ENCODE results near the gene ZNF230. TPM values are rescaled to one million over a fixed set of nuclear protein-coding genes. Genes with fewer than 3 reads are reported as not detected.

ZNF230 gene
- total and polyA plus RNA-seq, 8 donors, result 0.79 to 2.9 (median 2.0) TPM

DNA sequence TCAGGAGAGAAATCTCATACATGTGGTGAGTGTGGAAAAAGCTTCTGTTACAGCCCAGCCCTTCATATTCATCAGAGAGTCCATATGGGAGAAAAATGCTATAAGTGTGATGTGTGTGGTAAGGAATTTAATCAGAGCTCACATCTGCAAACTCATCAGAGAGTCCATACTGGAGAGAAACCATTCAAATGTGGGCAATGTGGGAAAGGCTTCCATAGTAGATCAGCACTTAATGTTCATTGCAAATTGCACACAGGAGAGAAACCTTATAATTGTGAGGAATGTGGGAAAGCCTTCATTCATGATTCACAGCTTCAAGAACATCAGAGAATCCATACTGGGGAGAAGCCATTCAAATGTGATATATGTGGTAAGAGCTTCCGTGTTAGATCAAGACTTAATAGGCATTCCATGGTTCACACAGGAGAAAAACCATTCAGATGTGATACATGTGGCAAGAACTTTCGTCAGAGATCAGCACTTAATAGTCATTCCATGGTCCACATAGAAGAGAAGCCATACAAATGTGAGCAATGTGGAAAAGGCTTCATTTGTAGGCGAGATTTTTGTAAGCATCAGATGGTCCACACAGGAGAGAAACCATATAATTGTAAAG, 36.6 kb upstream of the ZNF230 start:
- FAIRE-seq (no peak), DNase-seq (no peak), ATAC-seq (no peak)
- intact Hi-C loops (cut with DNase I), result no loop called here
- Histone ChIP-seq H3K36me3 (peaks cover 3 to 42% (median 22%) of the 10 kb centered on the region in 3 donors), H3K27ac (no peak overlapping the region), H3K9me3 (peaks cover 0 to 4% (median 4%) of the 10 kb centered on the region in 4 donors), H3K27me3 (no peaks in the 10 kb centered on the region), H3K4me3 (no peak overlapping the region), H3K4me1 (no peaks in the 10 kb centered on the region)
- 93 to 98% methylated on average over 3 of the region's 3 CpGs for WGBS, 2 donors
- TF ChIP-seq, protein P1, sequence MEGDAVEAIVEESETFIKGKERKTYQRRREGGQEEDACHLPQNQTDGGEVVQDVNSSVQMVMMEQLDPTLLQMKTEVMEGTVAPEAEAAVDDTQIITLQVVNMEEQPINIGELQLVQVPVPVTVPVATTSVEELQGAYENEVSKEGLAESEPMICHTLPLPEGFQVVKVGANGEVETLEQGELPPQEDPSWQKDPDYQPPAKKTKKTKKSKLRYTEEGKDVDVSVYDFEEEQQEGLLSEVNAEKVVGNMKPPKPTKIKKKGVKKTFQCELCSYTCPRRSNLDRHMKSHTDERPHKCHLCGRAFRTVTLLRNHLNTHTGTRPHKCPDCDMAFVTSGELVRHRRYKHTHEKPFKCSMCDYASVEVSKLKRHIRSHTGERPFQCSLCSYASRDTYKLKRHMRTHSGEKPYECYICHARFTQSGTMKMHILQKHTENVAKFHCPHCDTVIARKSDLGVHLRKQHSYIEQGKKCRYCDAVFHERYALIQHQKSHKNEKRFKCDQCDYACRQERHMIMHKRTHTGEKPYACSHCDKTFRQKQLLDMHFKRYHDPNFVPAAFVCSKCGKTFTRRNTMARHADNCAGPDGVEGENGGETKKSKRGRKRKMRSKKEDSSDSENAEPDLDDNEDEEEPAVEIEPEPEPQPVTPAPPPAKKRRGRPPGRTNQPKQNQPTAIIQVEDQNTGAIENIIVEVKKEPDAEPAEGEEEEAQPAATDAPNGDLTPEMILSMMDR (IDR thresholded peaks at IDR 0.05), result no peak

DNA sequence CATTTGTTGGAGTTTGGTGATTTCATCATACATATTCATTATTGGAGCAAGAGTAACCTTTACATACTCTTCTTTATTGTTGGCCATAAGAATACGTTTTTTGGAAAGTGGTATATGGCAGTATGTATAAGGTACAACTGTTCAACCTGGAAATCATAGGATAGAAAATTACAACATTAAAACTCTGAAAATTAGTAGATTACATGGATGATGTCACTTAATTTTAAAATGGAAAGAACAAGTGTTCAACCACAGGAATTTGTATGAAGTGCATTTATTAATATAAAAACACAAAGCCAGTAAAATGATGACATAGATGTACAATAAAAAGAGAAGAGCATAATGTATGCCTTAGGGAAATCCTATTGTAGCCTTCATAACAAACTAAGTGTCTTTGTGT, 26.0 kb upstream of the ZNF230 start:
- Histone ChIP-seq H3K9me3 (peaks cover 0 to 6% (median 3%) of the 10 kb centered on the region in 4 donors), H3K36me3 (no peaks in the 10 kb centered on the region), H3K4me3 (no peak overlapping the region), H3K4me1 (no peaks in the 10 kb centered on the region), H3K27ac (no peak overlapping the region), H3K27me3 (no peaks in the 10 kb centered on the region)
- intact Hi-C loops (cut with DNase I), result no loop called here
- no peak for FAIRE-seq
- no peak for ATAC-seq
- TF ChIP-seq, protein P1 (IDR thresholded peaks at IDR 0.05), result no peak
- no peak for DNase-seq
- 61 to 67% methylated on average over 1 of the region's 1 CpG for WGBS, 2 donors

DNA sequence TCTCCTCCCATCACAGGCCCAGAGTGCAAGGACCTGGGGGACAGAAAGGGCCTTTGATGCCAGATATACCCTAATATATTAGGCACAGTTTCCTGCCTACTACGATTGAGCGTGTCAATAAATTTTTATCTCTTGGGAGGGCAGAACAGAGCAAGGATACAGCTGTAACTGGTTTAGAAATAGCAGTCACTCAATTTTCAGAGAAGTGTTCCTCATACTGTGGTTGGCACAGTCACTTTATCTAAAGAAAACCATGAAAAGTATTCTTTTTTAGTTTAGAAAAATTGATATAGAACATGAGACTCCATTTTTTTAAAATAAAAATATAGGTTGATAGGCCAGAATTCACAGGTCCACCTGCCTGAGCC, 19.2 kb upstream of the ZNF230 start:
- intact Hi-C loops (cut with DNase I), result no loop called here
- WGBS, 2 donors, result 72 to 83% methylated on average over 2 of the region's 2 CpGs
- H3K27ac ChIP-seq, result peak overlapping the region in 1 of 4 donors; percentile 34
- TF ChIP-seq, protein P1 (IDR thresholded peaks at IDR 0.05), result no peak
- peaks cover 0 to 3% (median 0%) of the 10 kb centered on the region in 4 donors for H3K9me3 ChIP-seq
- FAIRE-seq (no peak), DNase-seq (no peak), ATAC-seq (peak in 2 of 4 donors; percentile 2 to 3)
- H3K27me3 ChIP-seq, result no peaks in the 10 kb centered on the region
- H3K36me3 ChIP-seq, result peaks cover 0 to under 1% (median 0%) of the 10 kb centered on the region in 3 donors
- peak overlapping the region; percentile 37 to 63 (median 50) for H3K4me3 ChIP-seq
- H3K4me1 ChIP-seq, result peaks cover 0 to 3% (median 0%) of the 10 kb centered on the region in 3 donors

DNA sequence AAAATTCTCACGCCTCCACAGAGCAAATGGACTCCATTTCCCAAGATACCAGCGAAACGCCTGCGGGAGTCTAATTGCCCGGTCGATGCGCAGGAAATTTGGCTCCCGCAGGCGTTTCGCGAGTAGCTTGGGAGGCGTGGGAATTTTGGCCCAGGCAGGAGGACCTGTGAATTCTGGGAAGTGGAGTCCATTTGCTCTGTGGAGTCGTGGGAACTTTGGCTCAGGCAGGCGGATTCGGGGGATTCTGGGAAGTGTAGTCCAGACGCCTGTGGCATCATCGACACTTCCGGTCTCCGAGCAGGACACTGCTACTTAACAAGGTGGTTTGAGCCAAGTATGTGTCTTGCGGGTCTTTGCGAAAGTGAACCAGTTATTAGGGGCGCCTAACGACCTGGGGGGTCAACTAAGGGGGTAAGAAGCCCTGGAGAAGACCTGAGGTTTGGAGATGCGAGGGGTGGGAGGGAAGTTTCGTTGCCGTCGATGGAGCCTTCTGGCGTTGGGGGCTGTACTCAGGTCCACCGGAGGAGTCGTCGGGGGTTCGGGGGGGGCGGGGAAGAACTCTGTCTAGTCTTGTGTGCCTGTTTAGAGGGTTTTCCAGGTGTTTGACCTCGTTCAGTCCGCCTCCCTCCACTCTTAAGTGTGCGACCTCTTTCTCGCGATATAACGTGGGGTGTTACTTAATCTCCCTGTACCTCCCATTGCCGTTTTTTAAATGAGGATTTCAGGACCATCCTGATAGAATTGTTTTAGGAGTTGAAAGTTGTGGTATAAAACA, 18.7 kb upstream of the ZNF230 start, which contains the start of gene ZNF155:
TSS of gene ZNF155 (plus strand) at position 277 of the 775 bp plus-strand sequence. CDS start 4,356 bp downstream, outside the sequence.
- intact Hi-C loops (cut with DNase I), result no loop called here
- peak; percentile 88 for FAIRE-seq
- ATAC-seq, result peak; percentile 99 to 100 (median 100)

More for the DNA sequence above, 18.7 kb upstream of the ZNF230 start, which contains the start of gene ZNF155:
- Histone ChIP-seq H3K4me1 (peaks cover 0 to 3% (median 0%) of the 10 kb centered on the region in 3 donors), H3K4me3 (peak within 1 kb of the TSS; percentile 37 to 63 (median 50)), H3K36me3 (peaks cover 0 to 6% (median 0%) of the 10 kb centered on the region in 3 donors), H3K27me3 (no peaks in the 10 kb centered on the region), H3K9me3 (peaks cover 0 to 5% (median 0%) of the 10 kb centered on the region in 4 donors), H3K27ac (peak within 1 kb of the TSS in 1 of 4 donors; percentile 34)
- DNase-seq, result peak; percentile 80 to 95 (median 90)
- TF ChIP-seq, protein P1 (IDR thresholded peaks at IDR 0.05), result no peak
- 1% methylated on average over 40 of the region's 40 CpGs for WGBS, 2 donors
